NCI-H1694 treated with DMSO at 0.1 percent for 48 hours (cell line): ENCODE measurements around the gene ATG16L2.

Experiments used
- DNase-seq: peaks from one replicate; lab custom pipeline; 2025; lab: John Stamatoyannopoulos, UW

ATG16L2 gene, protein sequence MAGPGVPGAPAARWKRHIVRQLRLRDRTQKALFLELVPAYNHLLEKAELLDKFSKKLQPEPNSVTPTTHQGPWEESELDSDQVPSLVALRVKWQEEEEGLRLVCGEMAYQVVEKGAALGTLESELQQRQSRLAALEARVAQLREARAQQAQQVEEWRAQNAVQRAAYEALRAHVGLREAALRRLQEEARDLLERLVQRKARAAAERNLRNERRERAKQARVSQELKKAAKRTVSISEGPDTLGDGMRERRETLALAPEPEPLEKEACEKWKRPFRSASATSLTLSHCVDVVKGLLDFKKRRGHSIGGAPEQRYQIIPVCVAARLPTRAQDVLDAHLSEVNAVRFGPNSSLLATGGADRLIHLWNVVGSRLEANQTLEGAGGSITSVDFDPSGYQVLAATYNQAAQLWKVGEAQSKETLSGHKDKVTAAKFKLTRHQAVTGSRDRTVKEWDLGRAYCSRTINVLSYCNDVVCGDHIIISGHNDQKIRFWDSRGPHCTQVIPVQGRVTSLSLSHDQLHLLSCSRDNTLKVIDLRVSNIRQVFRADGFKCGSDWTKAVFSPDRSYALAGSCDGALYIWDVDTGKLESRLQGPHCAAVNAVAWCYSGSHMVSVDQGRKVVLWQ

DNA sequence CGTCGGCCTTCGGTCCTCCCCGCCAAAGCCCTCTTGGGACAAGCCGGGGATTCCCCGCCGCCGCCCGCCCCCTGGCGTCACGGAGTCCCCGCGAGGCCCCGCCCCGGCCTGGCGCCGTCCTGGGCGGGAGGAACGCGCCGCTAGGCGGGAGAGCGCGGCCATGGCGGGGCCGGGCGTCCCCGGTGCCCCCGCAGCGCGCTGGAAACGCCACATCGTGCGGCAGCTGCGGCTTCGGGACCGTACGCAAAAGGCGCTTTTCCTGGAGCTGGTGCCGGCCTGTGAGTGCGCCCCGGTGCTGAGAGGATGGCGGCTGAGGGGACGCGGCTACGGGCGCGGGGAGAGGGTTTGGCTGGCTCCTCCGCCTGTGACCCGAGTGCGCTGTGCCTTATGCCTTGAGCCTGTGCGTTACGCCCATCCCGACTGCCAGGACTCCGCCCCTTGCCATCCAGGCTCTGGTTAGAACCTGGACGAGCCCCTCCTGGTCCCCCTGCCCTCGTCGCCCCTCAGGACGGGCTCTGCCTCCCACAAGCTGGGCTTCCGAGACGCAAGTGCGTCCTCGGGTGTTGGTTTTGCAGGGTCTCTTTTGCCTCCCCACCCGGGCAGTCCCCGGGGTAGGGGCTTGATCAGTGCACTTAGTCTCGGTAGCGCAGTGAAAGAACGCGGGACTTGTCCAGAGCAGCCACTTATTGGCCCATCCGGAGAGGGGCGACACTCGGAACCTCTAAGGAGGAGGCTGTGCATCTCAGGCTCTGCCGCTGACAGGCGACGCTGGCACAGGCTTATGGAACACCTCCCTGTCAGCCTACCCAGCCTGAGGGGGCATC is at the start of gene ATG16L2:
Gene ATG16L2 (plus strand): TSS at position 126 of the 824 bp plus-strand sequence. CDS start 35 bp downstream, at position 161.
- DNase-seq: peak; percentile 67

DNA sequence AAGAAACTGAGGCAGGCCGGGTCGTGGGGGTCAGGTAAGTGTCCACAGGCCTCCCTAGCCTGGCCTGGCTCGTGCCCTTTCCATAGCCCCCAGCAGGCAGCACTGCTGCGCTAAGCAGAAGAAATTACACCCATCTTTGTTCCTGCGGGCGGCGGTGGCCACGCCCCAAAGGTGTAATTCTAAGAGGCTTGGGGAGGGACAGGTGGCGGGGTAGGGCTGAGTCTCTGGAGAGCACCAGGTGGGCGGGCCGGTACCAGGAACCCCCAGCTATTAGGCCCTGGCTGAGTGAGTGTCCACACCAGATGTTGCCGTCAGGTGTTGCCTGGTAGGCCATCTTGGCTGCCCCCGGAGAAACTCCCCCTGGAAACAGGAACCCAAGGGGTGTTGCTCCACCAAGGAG is 49.7 kb upstream of the ATG16L2 start:
- DNase-seq: no peak

DNA sequence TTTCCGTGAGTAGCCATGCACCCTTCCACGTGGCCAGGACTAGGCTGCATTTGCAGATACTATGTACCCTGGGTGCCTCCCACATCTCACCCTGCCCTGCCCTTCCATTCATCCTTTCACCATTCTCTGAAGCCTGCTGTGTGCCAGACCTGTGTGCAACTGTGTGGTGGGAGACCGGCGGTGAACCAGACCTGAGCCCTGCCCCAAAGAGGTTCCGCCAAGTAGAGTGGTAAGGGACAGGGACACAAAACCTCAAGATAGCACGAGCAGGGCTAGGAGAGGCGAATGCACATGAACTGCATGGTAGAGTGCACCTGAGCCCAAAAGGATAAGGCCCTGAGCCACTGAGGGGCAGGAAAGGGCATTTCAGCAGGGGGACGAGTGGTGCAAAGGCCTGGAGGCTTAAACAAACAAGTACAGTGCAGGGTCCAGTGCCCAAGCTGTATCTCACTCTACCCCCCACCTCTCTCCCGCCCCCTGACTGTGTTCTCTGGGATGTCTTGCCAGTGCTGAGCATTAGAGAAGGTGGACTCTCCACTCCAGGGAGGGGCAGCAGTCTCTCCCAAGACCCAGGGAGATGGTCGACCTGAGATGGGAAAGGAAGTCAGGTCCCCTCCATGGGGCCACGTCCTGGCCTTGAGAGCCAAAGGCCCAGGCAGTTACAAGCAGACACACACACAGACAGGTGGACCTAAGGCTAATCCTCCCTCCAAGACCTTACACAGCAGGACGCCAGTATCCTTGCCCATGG is 47.9 kb upstream of the ATG16L2 start:
- no peak for DNase-seq

DNA sequence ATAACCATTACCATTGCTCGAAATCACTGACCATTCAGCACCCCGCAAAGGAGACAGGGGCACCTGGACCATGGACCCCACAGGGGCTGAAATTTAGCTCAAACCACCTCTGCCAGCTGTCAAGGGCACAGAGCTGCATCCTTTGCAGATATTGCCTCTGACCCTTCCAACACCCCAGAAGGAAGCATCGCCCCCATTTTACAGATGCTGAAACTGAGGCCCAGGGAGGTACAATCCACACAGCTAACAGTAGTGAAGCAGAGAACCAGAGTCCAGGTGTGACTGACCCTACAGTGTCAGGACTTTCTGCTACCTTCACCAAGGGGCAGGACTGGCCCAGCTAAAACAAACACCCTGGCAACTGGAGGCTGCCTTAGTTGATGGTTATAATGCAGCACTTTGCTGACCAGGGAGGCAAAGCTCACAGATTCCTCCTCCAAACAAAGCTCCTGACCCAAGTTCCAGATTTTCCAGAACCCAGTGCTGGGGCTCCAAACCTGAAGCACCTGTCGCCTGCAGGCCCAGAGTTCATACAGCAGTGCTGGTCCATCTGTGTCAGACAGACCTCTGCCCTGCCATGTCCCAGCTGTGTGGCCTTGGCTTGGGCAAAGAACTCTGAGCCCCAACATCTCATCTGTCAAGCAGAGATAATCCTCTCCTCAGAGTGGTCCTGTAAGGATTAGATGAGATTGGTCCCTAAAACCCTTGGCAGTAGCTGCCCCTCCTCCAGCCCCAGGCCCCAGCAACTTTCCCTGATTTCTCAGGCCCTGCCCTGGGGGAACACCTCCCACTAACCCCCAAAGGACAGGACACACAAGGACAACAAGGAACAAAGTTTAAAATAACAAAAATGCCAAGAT is 46.8 kb upstream of the ATG16L2 start:
- DNase-seq: no peak

DNA sequence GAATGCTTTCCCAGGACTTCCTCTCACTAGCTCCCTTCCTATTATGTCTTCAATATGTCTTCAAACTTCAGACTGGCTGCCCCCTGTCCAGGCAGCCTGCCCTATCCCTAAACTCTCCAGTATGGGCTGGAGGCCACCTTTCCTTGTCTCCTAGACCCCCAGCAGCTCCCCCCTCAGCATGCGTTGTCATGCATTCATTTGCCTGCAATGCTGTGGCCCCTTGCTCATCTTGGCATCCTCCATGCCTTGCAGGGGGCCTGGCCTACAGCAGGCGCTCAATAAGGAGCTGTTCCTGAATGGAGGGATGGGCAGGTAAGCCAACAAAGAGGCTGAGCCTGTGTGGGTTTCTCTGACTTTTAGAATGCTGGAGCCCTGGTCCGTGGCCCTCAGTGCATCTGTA is 45.6 kb upstream of the ATG16L2 start:
- no peak for DNase-seq

DNA sequence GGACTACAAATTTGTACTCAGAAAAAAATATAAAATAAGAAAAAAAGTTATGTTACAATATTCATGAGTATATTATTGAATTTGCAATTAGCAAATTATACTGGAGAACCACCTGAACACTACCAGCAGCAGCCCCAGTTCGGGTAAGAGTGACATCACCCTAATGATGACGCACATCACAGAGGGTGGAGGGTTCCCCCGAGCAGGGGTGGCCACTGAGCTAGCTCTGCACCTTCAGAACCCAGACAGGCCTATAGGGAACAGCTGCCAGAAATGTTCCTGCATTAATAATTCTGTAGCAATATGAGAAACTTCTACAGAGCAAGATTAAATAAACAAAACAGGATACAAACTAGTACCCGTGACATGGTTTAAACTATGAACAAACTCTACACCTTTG is 44.5 kb upstream of the ATG16L2 start:
- DNase-seq: no peak

DNA sequence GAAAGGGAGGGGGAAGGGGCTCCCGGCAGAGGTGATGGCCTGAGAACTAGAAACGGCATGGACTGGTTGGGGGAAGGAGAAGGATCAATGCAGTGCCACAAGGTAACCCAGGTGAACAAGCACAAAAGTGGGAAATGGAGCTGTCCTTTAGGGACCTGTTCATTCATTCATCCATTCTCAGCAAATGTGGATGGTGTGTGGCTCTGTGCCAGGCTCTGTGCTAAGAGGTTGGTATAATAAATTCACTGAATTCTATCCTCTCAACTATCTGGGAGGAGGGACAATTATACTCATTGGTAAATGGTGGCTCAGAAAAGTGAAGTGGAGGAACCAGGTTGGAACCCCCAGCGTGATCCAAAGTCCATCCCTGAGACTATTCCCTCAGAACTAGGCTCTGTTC is 43.4 kb upstream of the ATG16L2 start:
- no peak for DNase-seq

DNA sequence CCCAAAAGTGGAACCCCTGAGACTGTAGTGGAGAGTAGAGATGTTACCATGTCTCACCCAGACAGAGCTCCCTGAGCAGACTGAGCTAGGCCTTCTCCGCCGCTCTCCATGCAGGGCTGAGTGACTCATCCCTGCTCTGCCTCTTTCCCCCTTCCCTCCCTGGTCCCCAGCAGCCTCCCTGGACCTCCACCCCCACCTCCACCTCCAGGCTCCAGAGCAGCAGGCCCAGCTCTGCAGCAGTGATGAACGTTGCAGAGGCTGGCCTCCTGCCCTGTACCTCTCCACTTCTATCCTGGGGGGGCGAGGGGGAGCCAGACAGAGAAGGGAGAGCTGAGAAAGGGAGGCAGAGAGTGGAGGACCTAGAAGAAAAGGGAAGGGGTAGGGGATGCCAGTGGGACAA is 42.7 kb upstream of the ATG16L2 start:
- no peak for DNase-seq

DNA sequence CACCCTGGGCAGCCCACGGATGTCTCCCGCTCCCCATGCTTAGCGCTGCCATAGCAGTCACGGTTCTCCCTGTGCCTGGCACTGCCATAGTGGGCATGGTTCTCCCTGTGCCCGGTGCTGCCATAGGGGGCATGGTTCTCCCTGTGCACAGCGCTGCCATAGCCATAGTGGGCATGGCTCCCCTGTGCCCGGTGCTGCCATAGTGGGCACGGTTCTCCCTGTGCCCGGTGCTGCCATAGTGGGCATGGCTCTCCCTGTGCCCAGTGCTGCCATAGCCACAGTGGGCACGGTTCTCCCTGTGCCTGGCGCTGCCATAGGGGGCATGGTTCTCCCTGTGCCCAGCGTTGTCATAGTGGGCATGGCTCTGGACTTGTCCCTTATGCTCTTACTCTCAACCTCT is 42.2 kb upstream of the ATG16L2 start:
- DNase-seq: no peak

DNA sequence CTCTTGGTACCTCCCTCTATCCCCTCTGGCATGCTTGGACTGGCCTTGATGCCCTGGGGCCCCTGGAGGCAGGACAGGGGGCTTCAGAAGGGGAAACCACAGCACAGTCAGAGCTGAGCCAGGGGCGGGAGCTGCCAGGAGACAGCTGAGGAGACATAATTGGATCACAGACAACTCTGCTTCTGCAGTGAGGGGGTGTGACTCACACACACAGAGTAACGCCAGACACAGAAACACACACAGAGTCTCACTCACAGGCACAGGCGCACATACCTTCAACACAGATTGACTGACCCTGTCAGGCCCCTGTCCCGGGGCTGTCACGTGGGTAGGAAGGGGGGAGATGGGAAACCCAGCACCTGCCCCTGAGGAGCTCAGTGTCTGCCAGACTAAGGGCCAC is 40.9 kb upstream of the ATG16L2 start:
- peak; percentile 37 for DNase-seq

DNA sequence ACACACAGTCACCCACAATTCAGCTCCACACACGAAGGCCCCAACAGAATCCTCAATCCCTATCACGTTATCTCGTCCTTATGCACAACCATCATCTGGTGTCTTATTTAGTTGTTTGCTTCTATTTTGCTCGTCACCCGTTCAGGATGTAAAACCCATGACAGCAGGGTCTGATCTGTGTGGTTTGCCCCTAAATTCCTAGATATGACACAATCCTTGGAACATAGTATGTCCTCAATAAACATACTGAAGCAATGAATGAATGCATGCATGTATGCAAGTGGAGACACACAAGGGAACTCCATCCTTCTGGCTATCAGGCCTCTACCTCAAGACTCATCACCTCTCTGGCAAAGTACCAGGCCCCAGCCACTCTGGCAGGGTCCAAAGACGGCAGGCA is 40.5 kb upstream of the ATG16L2 start:
- no peak for DNase-seq

DNA sequence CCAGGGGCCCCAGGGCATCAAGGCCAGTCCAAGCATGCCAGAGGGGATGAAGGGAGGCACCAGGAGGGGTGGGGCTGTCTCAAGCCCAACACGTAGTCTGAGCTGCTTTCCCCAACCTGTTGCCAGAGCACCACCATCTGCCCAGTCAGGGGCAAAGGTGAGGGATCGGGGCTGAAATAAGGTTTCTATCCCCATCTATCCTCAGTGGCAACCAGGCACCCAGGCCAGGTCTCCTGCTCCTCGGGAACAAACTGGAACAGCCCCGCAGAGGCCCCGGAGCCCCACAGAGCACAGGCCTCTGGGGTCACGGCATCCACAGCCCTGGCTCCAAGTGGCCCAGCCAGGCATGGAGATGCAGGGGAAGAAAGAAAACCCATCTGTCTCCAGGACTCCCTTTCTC is 39.7 kb upstream of the ATG16L2 start:
- DNase-seq: no peak

DNA sequence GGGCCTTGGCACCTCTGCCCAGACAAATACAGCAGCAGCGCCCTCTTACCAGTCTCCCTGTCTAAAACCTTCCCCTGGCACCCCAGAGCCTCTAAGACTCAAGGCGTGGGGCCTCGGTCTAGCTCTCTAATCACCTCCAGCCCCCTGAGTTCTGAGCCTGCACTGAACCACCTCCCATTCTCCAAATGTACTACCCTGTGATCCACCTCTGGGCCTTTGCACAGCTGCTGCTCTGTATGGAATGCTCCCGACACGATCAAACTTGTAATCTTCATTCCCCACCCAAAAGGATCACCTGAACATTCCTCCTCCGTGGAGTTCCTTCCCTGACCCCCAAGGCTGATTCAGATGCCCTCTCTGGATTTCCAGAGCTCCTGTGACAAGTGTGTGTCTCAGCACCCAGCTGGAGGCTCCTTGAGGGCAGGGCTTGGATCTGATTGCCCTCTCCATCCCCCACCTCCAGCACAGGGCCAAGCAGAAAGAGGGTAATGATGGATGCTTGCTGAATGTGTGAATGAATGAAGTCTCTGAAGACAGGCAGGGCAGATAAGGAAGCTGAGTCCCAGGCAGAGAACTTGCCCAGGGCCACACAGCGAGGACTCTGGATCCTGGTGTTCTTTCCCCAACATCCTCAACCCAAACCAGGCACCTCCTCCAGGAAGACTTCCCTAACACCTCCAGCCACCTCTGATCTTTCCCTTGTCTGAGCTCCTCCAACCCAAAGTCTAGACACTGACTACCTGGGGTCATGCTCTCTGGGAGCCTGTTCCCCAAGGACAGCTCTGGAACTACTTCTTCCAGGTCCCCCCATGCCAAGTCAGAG is 38.7 kb upstream of the ATG16L2 start:
- DNase-seq: no peak

DNA sequence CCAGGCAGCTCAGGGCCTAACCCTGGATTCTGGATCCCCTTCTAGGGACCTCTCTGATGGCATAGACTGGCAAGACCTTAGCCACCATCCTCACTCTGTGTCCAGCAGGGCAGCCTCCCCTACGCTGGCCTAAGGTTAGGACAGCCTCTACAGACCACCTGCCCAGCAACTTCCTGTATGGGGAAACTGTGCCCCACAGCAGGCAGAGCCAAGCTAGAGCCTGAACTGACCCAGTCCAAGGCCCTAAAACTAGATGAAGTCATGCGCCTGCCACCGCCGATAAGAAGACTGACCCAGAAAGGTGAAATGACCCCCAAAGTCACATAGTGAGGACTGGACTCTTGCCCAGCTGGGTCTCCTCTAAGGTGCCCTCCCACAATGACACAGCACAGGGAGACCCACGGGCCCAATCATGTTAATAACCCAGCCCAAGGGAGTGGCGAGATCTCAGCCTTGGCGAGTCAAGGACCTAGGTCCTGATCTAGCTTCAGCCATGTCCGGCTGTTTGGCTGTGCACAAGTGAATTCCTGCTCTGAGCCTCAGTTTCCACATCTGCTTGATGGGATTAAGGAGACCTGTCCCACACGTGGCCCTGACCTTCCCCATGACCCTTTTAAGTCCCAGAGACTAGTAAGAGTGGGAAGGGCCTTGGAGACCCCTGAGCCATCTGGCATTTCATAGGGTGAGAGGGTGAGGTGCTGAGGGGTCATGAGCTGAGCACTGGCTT is 37.9 kb upstream of the ATG16L2 start:
- no peak for DNase-seq

DNA sequence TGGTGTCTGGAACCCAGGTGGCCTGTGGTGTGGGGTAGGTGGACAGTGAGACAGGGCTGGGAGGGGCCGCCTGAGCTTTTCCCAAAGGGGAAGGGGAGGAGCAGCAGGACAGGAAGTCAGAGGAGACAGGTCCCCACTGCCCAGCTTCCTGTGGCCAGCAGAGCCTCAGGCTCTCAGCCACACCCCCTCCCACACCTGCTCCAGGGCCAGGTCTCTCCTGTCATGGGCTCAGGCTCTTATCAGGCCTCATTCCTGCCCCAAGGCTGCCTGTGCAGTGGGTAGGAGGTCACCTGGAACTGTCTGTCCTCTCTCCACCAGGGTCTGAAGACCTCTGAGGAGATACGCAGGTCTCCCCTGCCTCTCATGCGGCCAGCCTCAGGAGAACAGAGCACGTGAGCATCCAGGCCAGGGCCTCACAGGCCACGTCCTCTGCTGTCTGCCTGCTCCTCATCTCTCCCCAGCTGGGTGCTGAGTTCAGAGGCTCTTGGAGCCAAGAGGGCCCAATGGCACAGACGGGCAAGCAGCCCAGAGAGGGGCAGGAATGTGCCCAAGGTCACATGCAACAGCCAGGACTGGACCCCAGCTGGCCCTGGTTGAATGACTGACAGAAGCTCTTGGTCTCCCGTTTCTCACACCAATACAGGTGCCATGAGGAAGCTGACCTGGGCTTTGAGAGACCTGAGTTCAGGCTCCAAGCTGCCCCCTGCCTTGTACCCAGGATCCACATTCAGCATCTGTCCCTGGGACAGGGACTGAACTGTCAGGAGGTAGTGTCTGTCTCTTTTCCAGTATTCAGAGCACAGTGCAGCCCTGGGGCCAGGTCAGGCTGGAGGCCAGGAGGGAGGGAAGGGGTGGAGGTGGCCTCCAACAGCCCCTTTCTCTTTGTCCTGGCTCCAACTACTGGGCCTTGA is 37.1 kb upstream of the ATG16L2 start:
- DNase-seq: no peak

DNA sequence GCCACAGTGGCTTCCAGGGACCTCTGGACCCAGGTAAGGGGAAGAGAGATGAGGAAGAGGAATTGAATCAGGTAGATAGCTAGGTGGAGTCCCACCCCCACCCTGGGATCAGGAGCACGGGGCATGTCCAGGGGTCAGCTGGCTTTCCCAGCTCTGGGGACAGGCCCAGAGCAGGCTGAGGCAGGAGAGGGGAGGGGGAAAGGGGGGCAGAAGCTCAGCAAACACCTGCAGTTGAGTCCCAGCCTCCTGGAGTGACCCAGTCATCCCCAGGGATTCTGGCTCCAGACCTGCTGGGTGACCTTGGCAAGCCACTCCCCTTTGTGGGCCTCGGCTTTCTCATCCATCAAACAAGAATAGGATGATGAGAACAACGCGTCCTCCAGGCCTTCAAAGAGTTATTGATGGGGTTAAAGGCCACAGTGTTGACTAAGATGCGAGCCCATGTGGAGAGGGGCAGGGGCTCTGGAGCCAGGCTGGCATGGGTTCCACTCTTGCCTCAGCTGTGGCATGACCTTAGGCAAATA is 36.4 kb upstream of the ATG16L2 start:
- no peak for DNase-seq

DNA sequence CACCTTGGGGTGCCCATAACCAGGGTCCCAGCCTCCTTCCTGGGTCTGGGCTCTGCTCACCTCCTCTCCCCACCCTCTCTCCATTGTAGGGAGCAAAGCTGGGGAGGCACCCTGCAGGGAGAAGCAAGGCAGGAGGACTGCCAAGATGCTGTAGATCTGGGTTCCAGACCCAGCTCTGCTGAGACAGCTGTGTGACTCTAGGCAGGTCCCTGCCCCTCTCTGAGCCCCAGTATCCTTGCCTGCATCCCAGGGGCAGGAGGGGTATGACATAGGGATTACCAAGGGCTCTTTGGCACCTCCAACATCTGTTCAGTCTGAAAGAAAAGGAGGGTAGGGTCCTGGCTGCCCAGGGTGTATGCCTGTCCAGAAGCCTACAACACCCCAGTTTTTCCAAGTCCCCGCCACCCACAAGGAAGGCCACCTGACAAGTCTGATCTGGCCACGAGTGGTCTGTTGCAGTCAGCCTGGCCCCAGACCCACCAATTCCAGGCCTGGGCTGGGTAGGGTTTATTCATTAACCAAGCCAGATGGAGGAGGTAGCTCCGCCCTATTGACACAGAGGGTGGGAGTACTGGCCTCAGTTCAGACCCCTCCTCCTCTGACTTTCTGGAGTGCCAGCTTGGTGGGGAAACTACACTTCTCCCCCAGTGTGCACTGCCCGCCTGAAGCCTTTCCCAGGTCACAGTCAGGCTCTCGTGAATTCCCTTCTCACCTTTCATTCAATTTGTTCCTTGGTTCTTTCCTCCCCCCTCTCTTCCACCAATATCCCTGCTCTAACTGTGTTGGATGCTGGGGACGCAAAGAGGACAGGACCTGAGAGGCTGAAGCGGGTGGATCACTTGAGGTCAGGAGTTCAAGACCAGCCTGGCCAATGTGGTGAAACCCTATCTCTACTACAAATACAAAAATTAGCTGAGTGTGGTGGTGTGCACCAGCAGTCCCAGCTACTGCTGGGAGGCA is 35.4 kb upstream of the ATG16L2 start:
- DNase-seq: peak; percentile 37
